OCI-LY3 (cell line): ENCODE data around the gene YY1.

Experiments used
- H2AFZ ChIP-seq: fragments of 200-600, 300-600 bp; shearing (Covaris generic); 2 replicates; pipeline ENCODE4 v1.6.0; 2014; ENCODE audit warnings: antibody characterized with exemption, low read depth, low read length
- H3K27ac ChIP-seq: fragments of 200-600, 300-600 bp; sonication (generic); 2 replicates; pipeline ENCODE4 v1.5.1; 2014; ENCODE audit warnings: mild to moderate bottlenecking, low read length, moderate library complexity, mixed read lengths
- H3K27me3 ChIP-seq: fragments of 200-600, 300-600 bp; sonication (generic); 2 replicates; pipeline ENCODE4 v1.6.1; 2014; ENCODE audit warnings: low read depth, low read length, mixed read lengths
- H3K36me3 ChIP-seq: fragments of 200-600, 300-600 bp; sonication (generic); replicated peaks from 2 replicates; pipeline ENCODE3; 2014; ENCODE audit warnings: low read depth, low read length, mixed read lengths
- H3K4me1 ChIP-seq: fragments of 300-600, 200-600 bp; sonication (generic); 2 replicates; pipeline ENCODE4 v1.6.1; 2014; ENCODE audit warnings: low read length, mixed read lengths
- H3K4me2 ChIP-seq: fragments of 200-600, 300-600 bp; sonication (generic); 2 replicates; pipeline ENCODE4 v1.6.1; 2014; ENCODE audit warnings: low read length, mixed read lengths
- H3K4me3 ChIP-seq: fragments of 300-600, 200-600 bp; sonication (generic); 2 replicates; pipeline ENCODE4 v1.5.1; 2014; ENCODE audit warnings: antibody characterized with exemption, mild to moderate bottlenecking, low read length, moderate library complexity
- H3K79me2 ChIP-seq: fragments of 300-600, 200-600 bp; shearing (Covaris generic); 2 replicates; pipeline ENCODE4 v1.6.1; 2014; ENCODE audit warnings: mild to moderate bottlenecking, low read length, mixed read lengths
- H3K9ac ChIP-seq: fragments of 300-600, 200-600 bp; shearing (Covaris generic); 2 replicates; pipeline ENCODE4 v1.6.0; 2014; ENCODE audit warnings: mild to moderate bottlenecking, low read length, moderate library complexity
- H3K9me3 ChIP-seq: fragments of 200-600, 300-600 bp; shearing (Covaris generic); 2 replicates; pipeline ENCODE4 v1.6.1; 2014; ENCODE audit warnings: low read length, mixed read lengths; ENCODE audit not compliant: insufficient read depth
- H4K20me1 ChIP-seq: fragments of 200-600, 300-600 bp; sonication (generic); 2 replicates; pipeline ENCODE4 v1.6.1; 2016; ENCODE audit warnings: low read length, mixed read lengths; ENCODE audit not compliant: insufficient read depth
- EZH2phosphoT487 ChIP-seq: fragments of 200-600 bp; shearing (Covaris generic); IDR thresholded peaks from 2 replicates; pipeline ENCODE4 v1.6.1; 2018; ENCODE audit warnings: antibody characterized with exemption, mixed run types, low read depth
- TF ChIP-seq, protein P1 (sequence below): fragments of 200-600, 300-600 bp; sonication (generic); IDR thresholded peaks from 2 replicates; pipeline ENCODE4 v1.5.1; 2014; ENCODE audit warnings: antibody characterized with exemption, low read length, low read depth

The YY1 gene

DNA sequence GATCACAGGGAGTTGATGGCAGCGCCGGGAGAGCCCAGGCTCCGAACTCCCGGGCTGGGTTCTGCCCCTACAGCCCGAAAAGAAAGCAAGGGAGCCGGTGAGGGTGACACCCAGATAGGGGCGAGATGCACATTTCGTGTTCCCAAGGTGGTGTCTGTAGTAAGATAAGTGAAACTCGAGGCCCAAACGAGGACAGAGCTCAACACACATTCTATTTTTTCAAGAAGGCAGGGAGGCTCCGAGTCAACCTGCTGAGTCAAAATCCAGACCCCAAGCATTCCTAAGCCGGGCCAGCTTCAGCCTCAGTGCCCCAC is 24.2 kb upstream of the YY1 start:
- Histone ChIP-seq H3K79me2 (no peaks in the 10 kb centered on the region), H3K4me2 (peak overlapping the region; percentile 89), H3K27me3 (no peaks in the 10 kb centered on the region), H3K9ac (peak overlapping the region; percentile 65), H4K20me1 (no peaks in the 10 kb centered on the region), H3K36me3 (no peaks in the 10 kb centered on the region), H3K27ac (no peak overlapping the region), H2AFZ (peak overlapping the region; percentile 74; the same call in 1 of the 2 replicates), H3K4me1 (peaks cover 14% of the 10 kb centered on the region), H3K9me3 (no peaks in the 10 kb centered on the region), H3K4me3 (peak overlapping the region; percentile 90)
- TF ChIP-seq, protein P1, sequence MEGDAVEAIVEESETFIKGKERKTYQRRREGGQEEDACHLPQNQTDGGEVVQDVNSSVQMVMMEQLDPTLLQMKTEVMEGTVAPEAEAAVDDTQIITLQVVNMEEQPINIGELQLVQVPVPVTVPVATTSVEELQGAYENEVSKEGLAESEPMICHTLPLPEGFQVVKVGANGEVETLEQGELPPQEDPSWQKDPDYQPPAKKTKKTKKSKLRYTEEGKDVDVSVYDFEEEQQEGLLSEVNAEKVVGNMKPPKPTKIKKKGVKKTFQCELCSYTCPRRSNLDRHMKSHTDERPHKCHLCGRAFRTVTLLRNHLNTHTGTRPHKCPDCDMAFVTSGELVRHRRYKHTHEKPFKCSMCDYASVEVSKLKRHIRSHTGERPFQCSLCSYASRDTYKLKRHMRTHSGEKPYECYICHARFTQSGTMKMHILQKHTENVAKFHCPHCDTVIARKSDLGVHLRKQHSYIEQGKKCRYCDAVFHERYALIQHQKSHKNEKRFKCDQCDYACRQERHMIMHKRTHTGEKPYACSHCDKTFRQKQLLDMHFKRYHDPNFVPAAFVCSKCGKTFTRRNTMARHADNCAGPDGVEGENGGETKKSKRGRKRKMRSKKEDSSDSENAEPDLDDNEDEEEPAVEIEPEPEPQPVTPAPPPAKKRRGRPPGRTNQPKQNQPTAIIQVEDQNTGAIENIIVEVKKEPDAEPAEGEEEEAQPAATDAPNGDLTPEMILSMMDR = no peak

DNA sequence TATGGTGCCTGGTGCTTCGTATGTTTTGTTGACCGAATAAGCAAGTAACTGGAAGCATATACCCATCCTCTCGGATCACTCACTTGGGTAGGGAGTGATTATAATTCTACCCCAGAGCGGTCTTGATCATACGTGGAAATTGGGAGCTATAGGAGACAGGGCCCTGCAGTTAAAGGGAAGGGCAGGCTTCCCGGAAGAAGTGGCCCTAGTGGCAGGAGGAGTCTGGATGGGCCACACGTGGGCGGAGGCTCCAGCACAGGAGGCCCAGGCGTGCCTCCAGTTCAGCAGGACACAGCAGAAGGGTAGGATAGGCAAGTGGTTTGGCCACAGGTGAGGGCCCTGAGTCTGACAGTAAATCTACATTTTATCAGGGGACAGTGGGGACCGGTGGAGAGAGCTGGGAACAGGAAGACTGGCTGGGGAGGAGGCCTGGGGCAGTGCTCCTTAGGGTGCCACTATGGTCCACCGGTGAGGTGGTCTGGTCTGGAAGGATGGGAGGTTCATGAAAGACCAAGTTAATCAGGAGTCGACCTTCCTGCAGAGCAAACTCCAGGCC is 23.5 kb upstream of the YY1 start:
- H3K4me1 ChIP-seq = peaks cover 14% of the 10 kb centered on the region
- no peak overlapping the region for H3K9ac ChIP-seq
- H3K4me2 ChIP-seq = peak overlapping the region; percentile 89; the same call in 1 of the 2 replicates
- no peaks in the 10 kb centered on the region for H3K9me3 ChIP-seq
- H3K36me3 ChIP-seq = no peaks in the 10 kb centered on the region
- H4K20me1 ChIP-seq = no peaks in the 10 kb centered on the region
- TF ChIP-seq, protein P1 = no peak
- TF ChIP-seq EZH2phosphoT487 = no peak
- no peaks in the 10 kb centered on the region for H3K79me2 ChIP-seq
- H2AFZ ChIP-seq = 0 out of 2 replicates have a peak overlapping the region, but pooled peaks have one; percentile 74
- H3K27ac ChIP-seq = no peak overlapping the region
- no peaks in the 10 kb centered on the region for H3K27me3 ChIP-seq
- H3K4me3 ChIP-seq = no peak overlapping the region

DNA sequence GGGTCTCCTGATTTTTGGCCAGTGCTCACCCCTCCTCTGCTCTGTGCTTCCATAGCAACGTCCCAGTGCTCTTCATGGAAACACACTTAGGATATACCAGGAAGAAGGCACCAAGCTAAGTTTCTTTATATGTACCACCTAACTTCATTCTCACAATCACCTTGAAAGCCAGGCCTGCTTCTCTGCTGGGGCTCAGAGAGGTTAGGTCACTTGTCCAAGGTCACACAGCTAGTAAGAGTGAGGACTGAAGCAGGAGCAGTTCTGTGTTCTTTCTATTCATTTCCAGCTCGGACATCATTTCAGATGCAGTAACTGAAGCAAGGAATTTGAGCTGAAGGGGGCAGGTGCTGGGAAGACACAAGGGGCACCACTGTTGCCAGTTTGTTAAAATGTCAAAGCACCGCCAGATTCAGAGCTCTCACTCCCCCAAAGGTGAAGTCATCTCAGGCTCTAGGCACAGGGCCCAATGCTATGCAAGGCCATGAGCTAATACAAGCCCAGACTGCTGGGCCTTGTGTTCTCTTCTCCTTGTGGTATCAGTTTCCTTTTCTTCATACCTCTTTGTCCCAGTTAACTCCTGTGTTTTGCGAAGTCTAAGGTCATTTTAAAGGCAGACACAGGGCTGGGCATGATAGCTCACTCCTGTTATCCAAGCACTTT is 19.7 kb upstream of the YY1 start:
- no peak overlapping the region for H3K27ac ChIP-seq
- H3K27me3 ChIP-seq = no peaks in the 10 kb centered on the region
- H3K4me2 ChIP-seq = no peak overlapping the region
- peaks cover 6% of the 10 kb centered on the region; the same call in 1 of the 2 replicates for H3K79me2 ChIP-seq
- H3K4me1 ChIP-seq = peaks cover 19% of the 10 kb centered on the region
- H2AFZ ChIP-seq = no peak overlapping the region
- H3K9me3 ChIP-seq = no peaks in the 10 kb centered on the region
- no peak overlapping the region for H3K9ac ChIP-seq
- no peaks in the 10 kb centered on the region for H4K20me1 ChIP-seq
- no peak overlapping the region for H3K4me3 ChIP-seq
- TF ChIP-seq, protein P1 = no peak
- no peak for TF ChIP-seq EZH2phosphoT487
- no peaks in the 10 kb centered on the region for H3K36me3 ChIP-seq

DNA sequence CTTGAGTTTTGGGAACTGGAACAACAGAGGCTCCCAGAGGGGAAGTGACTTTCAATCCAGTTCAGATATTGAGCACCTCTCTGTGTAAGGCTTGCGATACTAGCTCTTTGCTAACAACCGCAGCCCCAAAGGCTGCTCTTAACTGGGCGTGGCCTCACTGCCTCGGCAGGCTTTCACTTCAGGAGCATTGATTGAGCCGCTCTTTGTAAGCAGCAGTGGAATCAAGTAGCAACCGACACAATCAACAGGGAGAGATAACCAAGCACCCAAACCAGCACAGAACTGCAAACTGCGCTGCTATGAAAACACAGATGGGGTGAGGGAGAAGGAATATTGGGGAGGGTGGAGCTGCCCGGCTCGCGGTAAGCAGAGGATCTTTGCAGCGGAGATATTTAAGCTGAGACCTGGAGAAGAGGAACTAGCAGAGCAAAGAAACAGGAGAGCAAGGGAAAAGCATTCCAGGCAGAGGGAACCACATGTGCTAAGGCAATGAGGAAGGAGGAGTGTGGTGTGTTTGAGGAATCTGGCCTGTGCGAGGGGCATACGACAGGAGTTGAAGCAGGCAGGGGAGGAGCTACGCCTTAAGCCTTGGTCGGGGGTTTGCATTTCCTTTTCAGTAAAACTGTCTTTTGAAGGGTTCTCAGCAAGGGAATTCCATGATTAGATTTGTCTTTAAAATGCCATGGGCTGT is 17.3 kb upstream of the YY1 start:
- Histone ChIP-seq H3K27ac (no peak overlapping the region; the same call in 1 of the 2 replicates), H3K9me3 (no peaks in the 10 kb centered on the region), H4K20me1 (no peaks in the 10 kb centered on the region), H3K27me3 (no peaks in the 10 kb centered on the region), H2AFZ (peak overlapping the region; percentile 93), H3K79me2 (peaks cover 6% of the 10 kb centered on the region; the same call in 1 of the 2 replicates), H3K4me1 (peaks cover 12% of the 10 kb centered on the region), H3K36me3 (no peaks in the 10 kb centered on the region), H3K4me3 (peak overlapping the region; percentile 85), H3K9ac (peak overlapping the region; percentile 63), H3K4me2 (peak overlapping the region; percentile 92)
- no peak for TF ChIP-seq EZH2phosphoT487
- TF ChIP-seq, protein P1 = no peak
